Nephron progenitor cell (in vitro differentiated cells): Measurements from ENCODE around the gene TREM1.
A peak's percentile ranks its signal among the peaks of the same experiment; 100 is the strongest.

ENCODE experiments used
- DNase-seq: peaks from one replicate; pipeline ENCODE4 v3.0.0; 2021
- H3K27ac Mint-ChIP-seq: 2 replicates; pipeline ENCODE4 v1.8.0; 2021; ENCODE audit warnings: mild to moderate bottlenecking, moderate library complexity, mixed read lengths
- H3K27me3 Mint-ChIP-seq: 2 replicates; pipeline ENCODE4 v1.8.0; 2021; ENCODE audit warnings: mild to moderate bottlenecking, low read depth, mixed read lengths; ENCODE audit not compliant: poor library complexity
- H3K36me3 Mint-ChIP-seq: 2 replicates; pipeline ENCODE4 v1.8.0; 2021; ENCODE audit warnings: low read depth, mixed read lengths
- H3K4me1 Mint-ChIP-seq: 2 replicates; pipeline ENCODE4 v1.8.0; 2021; ENCODE audit warnings: mixed read lengths
- H3K4me3 Mint-ChIP-seq: 2 replicates; pipeline ENCODE4 v1.8.0; 2021; ENCODE audit warnings: mild to moderate bottlenecking, moderate library complexity, mixed read lengths
- H3K9me3 Mint-ChIP-seq: 2 replicates; pipeline ENCODE4 v1.8.0; 2021; ENCODE audit warnings: mild to moderate bottlenecking, moderate library complexity, mixed read lengths
- CTCF ChIP-seq: fragments of 200-600 bp; sonication (generic); IDR thresholded peaks from 2 replicates; pipeline ENCODE4 v1.5.0; 2021; ENCODE audit warnings: antibody characterized with exemption

TREM1 gene

GRCh38 chr6:41278699-41279405, 7.6 kb downstream of the TREM1 start:
- peak; percentile 62 for DNase-seq
- Mint-ChIP-seq H3K27me3 (peaks cover 21% of the 10 kb centered on the region), H3K9me3 (no peaks in the 10 kb centered on the region), H3K27ac (no peak overlapping the region), H3K4me1 (peaks cover 8% of the 10 kb centered on the region), H3K36me3 (no peaks in the 10 kb centered on the region), H3K4me3 (no peak overlapping the region)
- peak; percentile 60 for TF ChIP-seq CTCF

GRCh38 chr6:41277605-41278004, 8.9 kb downstream of the TREM1 start:
- no peaks in the 10 kb centered on the region for H3K4me1 Mint-ChIP-seq
- H3K9me3 Mint-ChIP-seq, result no peaks in the 10 kb centered on the region
- no peak overlapping the region for H3K4me3 Mint-ChIP-seq
- no peak for TF ChIP-seq CTCF
- no peaks in the 10 kb centered on the region for H3K36me3 Mint-ChIP-seq
- no peak for DNase-seq
- H3K27me3 Mint-ChIP-seq, result peaks cover 24% of the 10 kb centered on the region
- H3K27ac Mint-ChIP-seq, result no peak overlapping the region

GRCh38 chr6:41275489-41275888, 11.0 kb downstream of the TREM1 start:
- Mint-ChIP-seq H3K4me3 (no peak overlapping the region), H3K4me1 (no peaks in the 10 kb centered on the region), H3K36me3 (no peaks in the 10 kb centered on the region), H3K9me3 (no peaks in the 10 kb centered on the region), H3K27ac (no peak overlapping the region), H3K27me3 (peaks cover 34% of the 10 kb centered on the region)
- DNase-seq, result no peak
- no peak for TF ChIP-seq CTCF

- Mint-ChIP-seq H3K27me3 (peaks cover 34% of the 10 kb centered on the region), H3K36me3 (no peaks in the 10 kb centered on the region), H3K9me3 (no peaks in the 10 kb centered on the region), H3K4me3 (no peak overlapping the region), H3K4me1 (no peaks in the 10 kb centered on the region), H3K27ac (no peak overlapping the region)
- DNase-seq, result no peak
- TF ChIP-seq CTCF, result no peak
These were observed 12.2 kb downstream of the TREM1 start for GRCh38 chr6:41274256-41274655.

DNA sequence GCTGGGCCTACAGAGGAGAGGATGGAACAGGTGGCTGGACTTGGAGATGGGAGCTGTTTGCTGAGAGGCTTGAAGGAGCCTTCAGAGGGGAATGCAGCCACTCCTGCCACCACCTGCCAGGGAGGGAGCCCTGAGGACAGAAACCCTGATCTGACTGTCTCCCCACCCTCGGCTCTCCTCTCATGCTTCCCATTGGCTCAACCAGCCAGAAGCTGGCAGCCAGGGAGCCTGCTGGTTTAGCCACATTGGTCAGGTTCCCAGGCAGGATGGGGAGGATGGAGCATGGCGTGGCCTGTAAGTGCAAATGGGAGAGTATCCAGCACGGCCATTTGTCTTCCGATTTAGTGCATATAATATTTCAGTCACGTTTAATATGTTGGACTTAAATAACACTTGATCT, 12.8 kb downstream of the TREM1 start:
- Mint-ChIP-seq H3K4me1 (no peaks in the 10 kb centered on the region), H3K27ac (no peak overlapping the region), H3K4me3 (no peak overlapping the region), H3K9me3 (no peaks in the 10 kb centered on the region), H3K27me3 (peaks cover 33% of the 10 kb centered on the region), H3K36me3 (no peaks in the 10 kb centered on the region)
- TF ChIP-seq CTCF, result no peak
- no peak for DNase-seq

DNA sequence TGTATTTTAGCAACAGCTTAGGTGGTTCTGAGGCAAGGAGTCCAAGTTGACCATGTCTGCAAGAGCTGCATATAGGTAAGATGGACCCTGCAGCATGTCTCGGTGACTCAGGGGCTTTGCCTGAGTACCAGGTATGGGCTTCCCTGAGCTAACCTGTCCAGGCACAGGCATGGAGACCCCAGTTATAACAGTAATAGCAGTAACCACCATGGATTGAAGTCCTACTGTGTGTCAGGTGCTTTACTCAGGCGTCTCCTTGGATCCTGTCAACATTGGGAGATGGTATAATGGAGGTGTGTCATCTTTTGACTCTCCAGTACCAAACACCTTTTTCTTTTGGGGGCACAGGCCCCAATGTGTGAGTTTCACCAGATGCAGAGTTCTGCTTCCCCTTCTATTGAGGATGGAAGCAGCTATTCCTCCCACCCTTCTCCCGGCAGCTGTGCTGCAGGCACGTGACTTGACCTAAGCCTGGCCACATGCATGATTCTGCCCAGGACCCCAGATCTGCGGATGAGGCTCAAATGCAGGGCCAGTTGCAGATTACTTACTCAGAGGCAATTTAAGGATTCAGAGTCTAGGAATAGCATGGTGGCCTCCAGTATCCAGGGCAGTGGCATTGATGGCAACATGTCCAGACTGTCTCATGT, 13.8 kb downstream of the TREM1 start:
- no peak for DNase-seq
- peaks cover 29% of the 10 kb centered on the region for H3K27me3 Mint-ChIP-seq
- no peak overlapping the region for H3K27ac Mint-ChIP-seq
- H3K4me3 Mint-ChIP-seq, result no peak overlapping the region
- TF ChIP-seq CTCF, result no peak
- H3K4me1 Mint-ChIP-seq, result no peaks in the 10 kb centered on the region
- H3K9me3 Mint-ChIP-seq, result no peaks in the 10 kb centered on the region
- no peaks in the 10 kb centered on the region for H3K36me3 Mint-ChIP-seq
